Measurements from ENCODE around the gene GREM2.

Gene GREM2

DNA sequence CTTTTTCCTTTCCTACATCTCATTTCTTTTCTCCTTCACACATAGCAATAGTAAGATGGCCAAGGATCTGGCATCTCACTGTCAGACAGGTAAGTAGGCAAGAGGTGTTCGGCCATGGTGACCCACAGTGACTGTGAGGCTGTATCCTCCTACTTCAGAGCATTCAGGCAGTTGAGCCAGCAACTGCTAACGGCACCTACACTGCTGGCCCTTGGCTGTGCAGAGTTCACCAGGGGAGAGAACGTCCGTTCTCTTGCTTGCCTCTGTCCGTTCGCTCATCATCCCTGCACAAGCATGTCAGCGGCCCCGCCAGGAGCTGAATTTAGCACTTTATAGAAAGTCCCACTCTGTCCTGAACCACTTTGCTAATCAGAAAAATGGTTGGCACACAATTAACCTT lies 113.6 kb downstream of the GREM2 start:
- no peak for DNase-seq (ENCODE audit: low spot score)

DNA sequence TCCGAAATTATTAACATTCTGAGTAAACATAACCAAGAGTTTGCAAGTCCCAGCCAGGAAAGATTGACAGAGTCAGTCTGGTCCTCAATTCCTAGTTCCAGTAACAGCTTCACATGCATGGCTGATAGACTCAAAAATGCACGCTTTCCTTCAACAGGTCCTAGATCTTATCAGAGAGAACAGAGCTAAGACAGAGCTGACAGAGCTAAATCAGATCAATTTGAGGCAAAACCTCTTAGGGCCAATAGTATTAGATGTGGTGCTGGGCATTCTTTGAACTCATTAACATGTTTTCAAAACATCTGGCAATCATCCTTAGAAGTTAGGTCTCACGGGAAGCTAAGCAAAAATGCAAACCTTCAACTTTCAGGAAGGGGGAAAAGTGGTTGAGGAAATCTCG lies 114.0 kb downstream of the GREM2 start:
- DNase-seq (ENCODE audit: low spot score): no peak

DNA sequence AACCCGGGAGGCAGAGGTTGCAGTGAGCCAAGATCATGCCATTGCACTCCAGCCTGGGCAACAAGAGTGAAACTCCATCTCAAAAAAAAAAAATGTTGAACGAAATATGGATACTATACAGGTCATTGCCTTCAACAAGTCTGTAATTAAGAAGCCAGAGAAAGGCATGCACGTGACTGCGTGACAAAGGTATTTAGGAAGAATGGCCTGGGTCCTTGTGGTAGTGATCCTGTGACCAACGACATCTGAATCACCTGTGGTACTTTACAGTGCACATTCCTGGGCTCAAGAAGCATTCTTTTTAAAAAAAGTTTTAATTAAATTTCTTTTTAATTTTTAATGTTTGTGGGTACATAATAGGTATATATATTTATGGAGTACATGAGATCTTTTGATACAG lies 115.0 kb downstream of the GREM2 start:
- no peak for DNase-seq (ENCODE audit: low spot score)

DNA sequence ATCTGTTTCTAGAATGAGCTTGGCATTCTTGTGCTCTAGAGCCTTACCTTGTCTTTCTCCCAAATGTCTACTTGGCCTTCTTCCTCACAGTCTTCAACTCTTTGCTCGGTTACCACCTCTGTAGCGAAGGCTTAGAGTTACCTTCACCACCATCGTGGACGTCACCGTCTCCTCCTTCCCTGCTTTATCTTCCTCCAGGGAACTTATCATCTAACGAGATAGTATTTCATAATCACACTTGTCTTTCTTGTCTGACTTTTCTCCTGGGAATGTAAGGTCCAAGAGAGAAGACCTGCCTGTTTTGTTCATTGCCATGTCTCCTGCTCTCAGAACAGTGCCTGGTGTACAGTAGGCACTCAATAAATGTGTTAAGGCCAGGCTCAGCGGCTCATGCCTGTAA lies 115.6 kb downstream of the GREM2 start:
- DNase-seq (ENCODE audit: low spot score): no peak

DNA sequence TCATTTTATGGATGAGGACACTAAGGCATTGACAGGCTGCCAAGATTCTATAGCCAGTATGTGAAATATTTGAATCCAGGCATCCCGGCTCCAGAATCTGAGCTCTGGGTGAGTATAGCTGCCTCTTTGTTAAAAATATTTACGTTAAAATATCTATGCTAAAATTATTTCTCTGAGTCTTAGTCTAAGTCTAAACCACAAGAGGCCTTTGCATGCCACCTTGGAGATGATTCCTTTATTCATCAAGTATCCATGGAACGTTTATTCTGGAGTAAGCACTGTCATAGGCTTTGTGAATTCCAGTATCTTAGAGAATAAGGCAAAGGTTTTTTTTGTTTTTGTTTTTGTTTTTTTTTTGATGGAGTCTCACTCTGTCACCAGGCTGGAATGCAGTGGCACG lies 116.4 kb downstream of the GREM2 start:
- no peak for DNase-seq (ENCODE audit: low spot score)

DNA sequence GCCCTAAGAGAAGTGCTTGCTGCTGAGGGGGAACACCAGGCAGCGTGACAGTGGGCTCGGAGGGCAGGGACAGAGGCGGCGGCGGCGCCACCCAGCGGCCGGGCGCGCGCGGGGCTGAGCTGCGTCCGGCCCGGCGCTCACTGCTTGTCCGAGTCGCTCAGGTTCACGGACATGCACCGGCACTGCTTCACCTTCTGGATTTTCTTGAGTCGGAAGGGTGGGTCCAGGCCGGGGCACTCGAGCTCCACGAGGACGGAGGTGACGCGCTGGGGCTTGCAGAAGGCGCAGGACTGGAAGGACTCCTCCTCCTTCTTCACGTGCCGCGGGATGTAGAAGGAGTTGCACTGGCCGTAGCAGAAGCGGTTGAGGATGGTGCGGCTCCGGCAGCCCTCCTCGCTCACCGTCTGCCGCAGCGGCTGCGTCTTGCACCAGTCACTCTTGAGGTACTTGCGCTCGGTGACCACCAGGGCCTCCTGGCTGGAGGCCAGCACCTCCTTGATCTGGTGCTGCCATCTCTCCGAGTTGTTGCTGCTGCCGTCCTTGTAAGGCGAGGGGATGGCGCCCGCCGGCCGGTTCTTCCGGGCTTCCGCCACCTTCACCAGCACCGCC lies 119.0 kb downstream of the GREM2 start:
- DNase-seq (ENCODE audit: low spot score): no peak

DNA sequence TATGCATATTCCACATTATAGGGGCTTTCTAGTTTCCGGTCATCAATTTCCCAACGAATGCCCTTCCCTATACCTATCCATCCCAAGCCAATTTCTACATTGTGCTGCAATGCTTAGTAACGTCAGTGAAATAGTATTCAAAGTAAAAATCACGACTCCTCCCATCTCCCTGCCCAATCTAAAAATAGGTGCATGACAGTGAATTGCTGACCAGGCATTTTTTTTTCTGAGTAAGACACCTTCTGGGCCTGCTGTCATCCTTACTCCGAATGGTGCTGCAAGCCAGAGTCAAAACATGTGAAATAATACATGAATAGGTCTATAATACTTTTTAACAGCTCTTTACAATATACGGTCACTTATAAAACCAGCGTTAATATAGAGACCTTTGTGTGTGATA lies 120.2 kb downstream of the GREM2 start:
- DNase-seq (ENCODE audit: low spot score): no peak

DNA sequence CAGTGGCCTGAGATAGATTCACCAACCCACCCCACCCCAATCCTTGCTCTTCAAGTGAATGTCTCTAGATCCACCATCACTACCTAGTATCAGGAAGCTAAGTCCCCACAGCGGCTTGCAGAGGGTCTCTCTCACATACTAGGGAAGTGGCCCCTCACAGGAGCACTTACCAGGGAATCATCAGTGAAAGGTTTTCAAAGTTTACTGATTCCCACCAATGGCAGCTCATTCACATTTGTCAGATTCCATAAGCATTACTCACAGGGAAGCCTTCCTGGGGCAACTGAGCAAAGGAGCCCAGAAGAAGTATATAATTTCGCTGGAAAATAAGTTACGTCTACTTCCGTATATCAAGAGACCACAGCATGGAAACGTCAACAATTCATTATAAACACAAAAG lies 120.8 kb downstream of the GREM2 start:
- DNase-seq (ENCODE audit: low spot score): no peak

DNA sequence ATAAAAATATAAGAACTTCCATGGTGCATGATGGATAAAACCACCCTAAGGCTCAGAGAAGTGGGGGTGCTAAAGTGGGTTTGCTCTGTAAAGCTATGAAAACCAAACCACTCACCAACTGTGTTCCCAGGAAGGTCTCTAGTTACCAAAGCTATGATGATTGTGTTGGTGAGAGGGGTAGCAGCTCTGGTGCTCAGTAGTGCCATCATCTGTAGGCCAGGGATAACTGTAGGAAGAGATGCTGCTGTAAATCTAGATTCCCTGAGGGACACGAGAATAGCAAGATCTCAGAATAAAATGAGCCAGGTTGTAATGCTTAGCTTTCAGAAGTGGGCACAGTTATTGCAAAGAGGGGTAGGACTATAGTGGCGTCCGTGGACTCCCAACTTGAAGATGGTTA lies 124.5 kb downstream of the GREM2 start:
- DNase-seq (ENCODE audit: low spot score): no peak

DNA sequence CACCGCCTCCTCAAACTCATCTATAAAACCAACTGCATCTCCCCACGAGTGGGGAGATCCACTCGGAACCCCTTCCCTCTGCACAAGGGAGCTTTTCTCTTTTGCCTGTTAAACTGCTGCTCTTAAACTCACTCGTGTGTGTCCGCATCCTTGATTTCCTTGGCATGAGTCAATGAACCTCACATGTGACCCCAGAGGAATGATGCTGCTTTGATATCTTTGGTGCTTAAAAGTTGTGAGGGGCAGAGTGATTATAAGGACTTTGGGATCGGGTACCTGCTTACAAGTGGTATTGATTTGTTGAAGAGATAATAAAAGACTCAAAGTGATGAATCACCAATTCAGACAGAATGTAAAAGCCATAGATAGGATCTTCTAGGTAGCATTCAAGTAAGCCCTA lies 125.3 kb downstream of the GREM2 start:
- no peak for DNase-seq (ENCODE audit: low spot score)

DNA sequence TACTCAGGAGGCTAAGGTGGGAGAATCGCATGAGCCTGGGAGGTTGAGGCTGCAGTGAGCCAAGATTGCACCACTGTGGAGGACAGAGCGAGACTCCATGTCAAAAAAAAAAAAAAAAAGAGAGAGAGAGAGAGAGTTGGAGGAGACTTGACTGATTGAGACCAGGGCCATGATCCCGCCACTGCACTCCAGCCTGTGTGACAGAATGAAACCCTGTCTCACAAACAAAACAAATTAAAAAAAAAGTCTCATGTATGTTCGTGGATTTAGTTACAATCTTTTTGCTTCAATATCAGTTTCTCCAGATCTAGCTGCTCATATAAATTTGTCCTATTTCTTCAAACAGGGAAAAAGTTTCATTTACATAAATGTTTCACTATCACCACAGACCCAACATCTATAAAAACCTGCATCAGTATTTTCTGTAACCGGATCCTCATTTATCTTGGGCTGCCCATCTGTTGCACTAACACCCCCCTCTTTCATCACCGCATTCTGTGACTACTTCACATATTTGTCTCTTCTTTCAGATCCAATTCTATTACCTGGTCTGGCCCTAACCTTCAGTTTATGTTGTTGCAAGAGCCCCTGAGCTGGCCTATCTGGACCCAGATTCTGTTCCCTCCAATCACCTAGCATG lies 127.0 kb downstream of the GREM2 start:
- DNase-seq (ENCODE audit: low spot score): no peak

DNA sequence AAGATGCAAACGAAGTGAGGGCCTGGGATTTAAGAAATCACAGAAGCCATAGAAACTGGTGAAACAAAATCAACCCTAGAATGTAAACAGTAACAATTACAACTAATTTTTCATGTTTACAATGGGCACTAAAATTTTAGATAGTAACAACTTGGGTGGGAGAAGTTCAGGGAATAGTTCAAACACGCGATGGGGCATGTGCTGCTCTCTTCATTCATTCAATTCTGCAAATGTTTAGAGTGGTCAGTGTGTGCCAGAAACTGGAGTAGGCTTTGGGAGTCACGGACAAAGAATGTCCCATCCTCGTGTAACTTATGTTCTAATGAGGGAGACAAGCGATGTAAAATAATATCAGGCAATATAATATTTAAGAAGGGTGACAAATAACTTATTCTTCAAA lies 133.4 kb downstream of the GREM2 start:
- DNase-seq (ENCODE audit: low spot score): no peak

DNA sequence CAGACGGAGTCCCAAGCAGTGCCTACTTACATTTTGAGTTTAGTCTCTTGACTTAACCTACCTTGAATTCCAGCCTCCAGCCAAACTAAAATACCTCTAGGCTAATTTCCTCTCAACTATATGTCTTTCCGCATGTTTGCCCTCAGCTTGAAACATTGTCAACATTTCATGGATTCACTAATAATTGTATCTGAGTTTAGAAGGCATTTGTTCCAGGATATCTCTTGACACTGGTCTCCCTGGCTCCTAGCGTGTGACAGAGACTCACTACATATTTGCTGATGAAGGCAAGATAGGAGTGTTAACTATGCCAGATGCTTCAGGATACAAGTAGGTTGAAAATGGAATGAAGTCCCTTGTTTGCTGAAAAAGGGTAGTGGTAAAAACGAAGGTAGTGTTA lies 136.1 kb downstream of the GREM2 start:
- no peak for DNase-seq (ENCODE audit: low spot score)

DNA sequence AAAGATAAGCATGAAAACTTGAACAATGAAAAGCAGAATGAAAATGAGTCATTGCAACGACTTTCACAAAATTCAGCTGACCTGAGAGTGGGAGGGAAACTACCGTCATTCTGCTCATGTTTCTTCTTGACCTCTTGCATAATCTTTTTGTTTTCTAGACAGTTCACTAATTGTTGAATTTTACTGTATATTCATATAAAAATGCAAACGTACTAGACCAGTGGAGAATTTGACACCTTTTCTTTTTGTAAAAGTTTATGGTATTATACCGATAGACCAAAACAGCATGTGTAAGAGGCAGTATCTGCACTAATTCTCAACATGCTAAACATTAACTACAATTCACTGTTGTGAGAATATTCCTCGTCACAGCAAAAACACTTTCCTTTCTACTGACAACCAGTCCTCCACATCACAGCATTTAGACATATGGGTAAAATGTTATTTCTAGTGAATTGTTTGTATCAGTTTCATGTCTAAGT lies 137.8 kb downstream of the GREM2 start:
- DNase-seq (ENCODE audit: low spot score): no peak

DNA sequence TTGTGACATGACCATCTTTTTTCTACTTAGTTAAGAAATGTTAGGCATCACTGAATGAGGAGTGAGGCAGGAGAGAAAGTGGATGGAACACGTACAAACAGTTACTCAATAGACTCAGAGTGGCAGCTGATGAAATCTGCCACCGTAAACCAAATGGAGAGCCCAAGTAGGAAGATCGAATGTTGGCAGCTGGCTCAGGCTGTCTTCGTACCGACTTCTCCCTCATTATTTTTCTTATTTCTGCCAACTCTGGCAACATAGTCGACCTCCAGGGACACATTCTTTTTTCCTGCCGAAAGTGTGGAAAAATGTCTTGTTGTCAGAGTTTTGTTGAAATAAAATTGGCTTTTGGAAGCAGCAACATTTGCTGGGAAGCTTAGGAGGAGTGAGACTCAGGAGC lies 143.3 kb downstream of the GREM2 start:
- no peak for DNase-seq (ENCODE audit: low spot score)

DNA sequence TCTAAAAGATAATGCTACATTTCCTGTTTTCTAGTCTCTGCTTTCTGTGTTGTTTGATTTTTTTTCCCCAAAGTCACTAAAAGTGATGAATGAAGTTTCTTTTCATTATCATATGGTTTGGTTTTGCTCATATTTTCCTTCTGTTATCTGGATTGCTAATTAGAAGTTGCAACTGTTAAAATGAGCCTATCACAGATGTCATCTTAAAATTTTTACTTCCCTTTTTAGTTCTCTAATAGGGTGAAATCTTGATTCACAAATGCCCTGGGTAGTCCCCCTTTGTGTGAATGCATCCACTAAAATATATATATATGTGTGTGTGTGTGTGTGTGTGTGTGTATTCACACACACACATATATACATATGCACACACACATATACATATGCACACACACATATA lies 144.1 kb downstream of the GREM2 start:
- no peak for DNase-seq (ENCODE audit: low spot score)

DNA sequence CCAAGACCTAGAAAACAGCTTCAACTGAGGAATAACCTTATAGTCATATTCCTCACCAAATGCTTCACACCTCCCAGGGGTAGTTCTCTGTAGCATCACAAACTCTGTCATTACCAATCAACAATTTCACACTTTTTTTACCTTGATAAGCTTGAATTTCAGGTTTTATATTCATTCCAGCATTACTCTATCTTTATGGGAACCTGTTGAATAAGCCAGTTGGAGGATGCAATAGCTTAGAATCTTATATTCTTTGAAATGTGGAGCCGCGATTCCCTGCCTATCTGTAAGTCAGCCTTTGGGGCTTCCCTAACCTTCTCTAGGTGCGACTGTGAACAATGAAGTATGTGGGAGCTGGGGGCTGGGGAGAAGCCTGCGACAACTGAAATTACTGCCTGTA lies 145.4 kb downstream of the GREM2 start:
- DNase-seq (ENCODE audit: low spot score): no peak

DNA sequence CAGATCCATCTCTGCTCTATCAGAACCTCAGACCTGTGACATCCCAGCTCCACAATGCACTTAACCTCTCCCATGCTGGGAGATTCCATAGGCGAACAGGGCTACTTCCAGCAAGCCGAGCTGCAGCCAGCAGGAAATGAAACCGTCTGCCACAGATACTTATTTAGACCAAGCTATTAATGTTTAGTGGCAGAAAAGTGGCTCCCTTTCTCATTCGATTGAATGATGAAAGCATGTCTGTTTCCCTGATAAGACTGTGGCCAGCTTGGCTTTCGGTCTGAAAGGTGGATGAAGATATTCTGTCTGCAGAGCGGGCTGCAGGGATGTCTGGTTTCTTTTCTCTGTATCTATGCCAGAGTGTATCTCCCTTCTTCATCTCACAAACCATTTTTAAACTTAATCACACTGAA lies 146.4 kb downstream of the GREM2 start:
- no peak for DNase-seq (ENCODE audit: low spot score)

DNA sequence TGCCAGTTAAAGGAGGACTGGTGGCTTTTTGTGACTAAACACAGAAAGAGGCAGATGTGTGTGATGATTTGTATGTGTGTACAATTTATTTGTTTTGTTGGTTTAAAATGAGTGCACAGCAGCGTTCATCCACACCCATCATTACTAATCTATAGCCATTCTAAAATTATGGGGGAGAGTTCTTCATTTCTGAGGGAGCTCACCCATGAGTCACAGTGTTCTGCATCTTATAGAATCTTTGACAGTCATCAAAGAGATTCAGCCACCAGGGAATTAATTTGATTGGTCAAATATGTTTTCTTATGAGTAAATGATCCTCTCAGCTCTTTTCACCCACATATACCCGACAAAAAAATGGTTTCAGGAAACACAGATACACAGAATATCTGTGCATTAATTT lies 147.9 kb downstream of the GREM2 start:
- DNase-seq (ENCODE audit: low spot score): no peak

DNA sequence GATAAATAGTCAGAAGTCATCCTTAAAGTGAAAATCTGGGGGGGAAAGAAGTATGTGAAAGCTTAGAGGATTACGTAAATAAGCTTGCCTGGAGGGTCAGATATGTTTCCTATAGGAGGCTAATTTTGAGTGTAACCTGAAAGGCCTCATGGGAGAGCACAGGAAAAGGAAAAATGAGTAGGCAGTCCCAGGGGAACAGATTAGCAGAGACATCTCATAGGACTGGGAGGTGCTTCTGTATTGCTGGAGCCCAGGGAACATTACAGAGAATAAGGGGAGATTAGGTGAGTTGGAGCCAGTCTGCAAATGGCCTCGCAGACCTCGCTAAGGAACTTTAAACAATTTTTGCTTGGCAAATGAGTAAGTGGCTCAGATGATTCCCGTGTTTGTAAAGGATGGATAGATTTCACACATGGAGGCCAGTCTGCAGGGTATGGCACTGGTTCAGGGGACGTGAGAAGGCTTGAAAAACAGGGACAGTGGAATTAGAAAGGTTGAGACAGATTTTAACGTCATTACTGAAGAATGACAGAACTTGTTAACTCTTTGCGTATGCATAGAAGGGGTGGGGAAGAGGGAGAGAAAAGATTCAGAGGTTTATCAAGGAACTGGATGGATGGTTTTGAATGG lies 149.1 kb downstream of the GREM2 start:
- DNase-seq (ENCODE audit: low spot score): no peak

DNA sequence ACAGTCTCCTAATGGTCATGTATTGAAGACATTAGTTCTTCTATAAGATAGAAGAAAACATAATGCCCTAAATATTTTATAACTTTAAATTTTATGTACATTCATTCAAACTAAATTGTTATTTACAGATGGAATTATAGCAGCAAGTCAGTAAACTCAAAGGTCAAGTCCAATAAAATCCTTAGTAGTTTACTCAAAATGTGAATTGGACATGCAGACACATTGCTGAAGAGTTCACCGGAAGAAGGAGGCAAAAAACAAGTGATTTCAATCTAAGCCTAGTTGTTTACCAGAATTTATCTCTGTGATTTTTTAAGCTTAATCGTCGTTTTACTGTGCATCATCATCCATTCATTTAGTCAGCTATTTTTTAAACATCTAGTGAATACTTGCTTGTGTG lies 149.7 kb downstream of the GREM2 start:
- DNase-seq (ENCODE audit: low spot score): no peak

DNA sequence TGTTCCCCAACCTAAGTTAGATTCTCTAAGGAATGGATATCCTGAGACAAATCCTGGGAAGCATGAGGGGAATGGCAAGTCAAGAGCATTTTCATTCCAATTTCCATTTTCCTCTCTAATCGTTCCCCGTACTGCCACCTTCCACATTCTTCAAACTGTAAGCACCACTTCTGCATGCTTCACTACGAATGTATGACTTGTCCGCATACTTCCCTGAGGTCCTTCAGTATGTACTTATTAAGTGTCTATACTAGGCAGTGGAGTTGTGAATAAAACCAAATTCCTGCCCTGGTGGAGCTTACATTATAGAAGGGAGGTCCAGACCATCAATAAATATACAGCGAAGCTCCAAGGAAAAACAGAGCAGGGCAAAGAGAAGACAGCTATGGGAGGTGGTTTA lies 154.8 kb downstream of the GREM2 start:
- no peak for DNase-seq (ENCODE audit: low spot score)

DNA sequence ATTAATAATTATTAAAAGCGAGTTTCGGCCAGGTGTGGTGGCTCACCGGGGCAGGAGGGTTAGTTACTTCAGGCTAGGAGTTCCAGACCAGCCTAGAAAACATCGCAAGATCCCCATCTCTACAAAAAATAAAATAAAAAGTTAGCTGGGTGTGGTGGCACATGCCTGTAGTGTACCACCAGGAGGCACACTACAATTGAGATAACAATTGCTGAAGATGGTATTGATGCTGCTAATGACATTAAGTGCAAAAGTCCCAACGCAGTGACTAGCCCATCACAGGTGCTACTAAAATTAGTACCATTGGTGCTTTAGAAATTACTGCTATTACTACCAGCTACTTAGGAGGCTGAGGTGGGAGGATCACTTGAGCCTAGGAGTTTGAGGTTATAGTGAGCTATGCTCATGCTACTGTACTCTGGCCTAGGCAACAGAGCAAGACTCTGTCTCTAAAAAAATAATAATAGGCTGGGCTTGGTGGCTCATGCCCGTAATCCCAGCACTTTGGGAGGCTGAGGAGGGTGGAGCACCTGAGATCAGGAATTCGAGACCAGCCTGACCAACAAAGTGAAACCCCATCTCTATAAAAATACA lies 156.6 kb downstream of the GREM2 start:
- no peak for DNase-seq (ENCODE audit: low spot score)
